Stimulated activated CD8-positive, alpha-beta memory T cell treated with anti-CD3 and anti-CD28 coated beads, Interleukin-4, amount 100 ng/mL, for 4 hours (primary cell): ENCODE measurements around the gene HPGD.

Experiments used
- DNase-seq, 2 donors: peaks; one replicate each; pipeline ENCODE4 v3.0.0-alpha.2; 2020; ENCODE audit warnings: low read depth in 2 of 2, low spot score in 1 of 2

HPGD gene

DNA sequence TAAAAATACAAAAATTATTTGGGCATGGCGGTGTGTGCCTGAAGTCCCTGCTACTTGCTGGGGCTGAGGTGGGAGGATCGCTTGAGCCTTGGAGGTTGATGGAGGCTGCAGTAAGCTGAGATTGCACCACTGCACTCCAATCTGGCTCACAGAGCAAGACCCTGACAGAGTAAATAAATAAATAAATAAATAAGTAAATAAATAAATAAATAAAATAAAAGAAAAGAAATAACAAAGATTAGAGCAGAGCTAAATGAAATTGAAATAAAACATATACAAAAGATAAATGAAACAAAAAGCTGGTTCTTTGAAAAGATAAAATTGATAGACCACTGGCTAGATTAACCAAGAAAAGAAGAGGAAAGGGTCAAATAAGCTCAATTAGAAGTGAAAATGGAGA lies 43.1 kb downstream of the HPGD start:
- DNase-seq, result no peak

DNA sequence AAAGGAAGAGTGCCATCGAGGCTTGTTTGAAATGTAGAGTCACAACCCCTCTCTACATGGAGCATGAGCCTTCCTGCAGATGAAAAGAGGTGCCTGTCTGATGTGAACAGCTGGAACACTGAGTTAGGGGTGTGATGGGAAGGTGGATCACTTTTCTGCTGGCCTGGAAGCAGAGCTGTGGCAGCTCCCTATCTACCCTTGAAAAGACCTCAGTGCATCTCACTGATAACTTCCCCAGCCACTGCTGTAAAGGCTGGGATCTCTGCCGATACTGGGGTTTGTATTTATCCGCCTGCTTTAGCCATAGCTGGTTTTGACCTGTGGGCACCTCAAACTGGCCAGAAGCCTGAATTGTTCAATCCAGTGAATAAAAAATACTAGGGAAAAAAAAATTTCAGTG lies 46.8 kb downstream of the HPGD start:
- DNase-seq, result no peak

GRCh38 chr4:174474457-174475075 lies 47.7 kb downstream of the HPGD start:
- DNase-seq, result no peak

DNA sequence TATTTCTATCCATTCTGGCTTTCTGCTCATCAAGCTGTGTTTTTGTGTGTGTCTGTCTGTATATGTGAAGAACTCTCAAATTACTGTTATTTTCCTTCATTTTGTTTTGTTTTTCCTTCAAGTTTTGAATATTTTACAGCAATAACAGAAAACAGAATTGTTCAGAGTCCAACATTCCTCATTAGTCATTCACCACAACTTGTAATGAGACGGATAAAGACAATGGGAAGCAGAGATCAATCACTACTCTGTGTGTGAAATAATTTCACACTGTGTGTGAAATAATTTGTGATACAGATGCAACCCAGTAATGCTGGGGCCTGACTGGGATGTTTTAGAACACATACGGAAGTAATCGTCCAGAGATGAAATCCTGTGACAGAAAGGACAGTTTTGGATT lies 55.2 kb downstream of the HPGD start:
- DNase-seq, result no peak

- no peak for DNase-seq
Measured at GRCh38 chr4:174464949-174465348, 57.3 kb downstream of the HPGD start.

GRCh38 chr4:174461466-174462106 lies 60.7 kb downstream of the HPGD start:
- no peak for DNase-seq

GRCh38 chr4:174460684-174461083 lies 61.6 kb downstream of the HPGD start:
- DNase-seq, result no peak

- no peak for DNase-seq
Measured at GRCh38 chr4:174457468-174457867, 64.8 kb downstream of the HPGD start.

DNA sequence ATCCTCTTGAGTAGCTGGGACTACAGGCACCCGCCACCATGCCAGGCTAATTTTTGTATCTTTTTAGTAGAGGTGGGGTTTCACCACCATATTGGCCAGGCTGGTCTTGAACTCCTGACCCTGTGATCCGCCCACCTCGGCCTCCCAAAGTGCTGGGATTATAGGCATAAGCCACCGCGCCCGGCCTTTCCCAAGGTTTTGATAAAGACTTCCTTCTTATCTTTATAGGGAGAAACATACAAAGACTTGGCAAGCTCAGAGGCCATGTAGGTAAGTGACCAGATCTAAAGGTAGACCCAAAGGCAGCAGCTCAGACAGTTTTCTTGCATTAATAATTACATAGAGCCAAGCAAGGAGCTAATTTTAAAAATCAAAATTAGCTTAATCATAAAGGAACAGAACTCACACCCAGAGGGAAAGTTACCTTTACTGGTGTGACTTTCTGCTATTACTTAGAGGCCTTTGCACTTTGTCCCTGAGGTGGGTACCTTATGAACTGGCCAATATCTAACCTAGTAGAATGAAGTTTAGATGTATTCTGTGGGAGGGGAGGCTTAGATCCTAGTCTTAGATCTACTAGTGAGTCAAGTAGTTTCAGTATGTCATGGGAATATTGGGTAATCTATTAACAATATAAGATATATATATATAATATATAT lies 67.3 kb downstream of the HPGD start:
- DNase-seq, result no peak

DNA sequence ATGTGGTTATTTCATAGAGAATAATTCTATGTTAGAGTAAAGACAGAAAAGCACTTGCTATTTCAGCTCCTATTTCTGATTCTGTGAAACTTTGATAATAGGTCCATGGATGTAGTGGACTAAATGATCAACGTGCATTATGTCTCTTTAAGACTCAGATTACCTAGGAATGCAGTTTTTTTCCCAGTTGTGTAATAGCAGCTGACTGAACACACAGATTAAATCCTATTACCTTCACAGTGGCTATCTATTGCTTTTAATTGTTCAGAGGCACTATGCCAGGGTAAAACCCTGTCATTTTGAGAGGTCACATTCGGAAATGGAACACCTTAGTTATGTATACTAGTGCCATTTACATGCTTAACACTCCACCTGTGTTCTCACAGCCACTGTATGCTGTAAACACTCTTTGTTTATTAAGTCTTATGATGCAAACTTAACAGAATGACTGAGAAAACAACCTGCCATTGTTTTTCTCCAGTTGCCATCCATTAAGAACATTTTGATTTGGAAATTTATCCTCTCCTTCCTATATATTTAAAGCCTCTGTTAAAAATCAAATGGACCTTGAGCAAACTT lies 70.5 kb downstream of the HPGD start:
- DNase-seq, result no peak

GRCh38 chr4:174450786-174451125 lies 71.5 kb downstream of the HPGD start:
- no peak for DNase-seq

- DNase-seq, result no peak
Measured at GRCh38 chr4:174449944-174450785, 72.1 kb downstream of the HPGD start.

DNA sequence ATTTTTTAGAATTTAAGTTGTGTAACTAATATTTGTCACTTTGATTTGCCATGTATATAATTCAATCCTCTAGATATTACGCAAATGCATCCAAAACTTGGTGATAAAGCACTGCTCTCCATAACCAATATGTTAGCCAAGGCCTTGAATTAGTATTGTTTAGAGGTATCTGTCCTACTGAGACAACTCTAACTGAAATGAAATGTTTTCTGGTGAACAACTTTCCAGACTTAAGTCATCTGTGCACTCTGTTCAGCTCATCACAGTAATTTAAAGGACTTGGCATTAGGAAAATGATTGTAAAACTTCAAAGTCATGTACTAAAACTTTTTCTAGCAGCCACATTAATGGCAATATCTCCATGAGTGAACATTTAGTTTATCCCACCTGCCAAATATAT lies 73.1 kb downstream of the HPGD start:
- DNase-seq, result no peak

DNA sequence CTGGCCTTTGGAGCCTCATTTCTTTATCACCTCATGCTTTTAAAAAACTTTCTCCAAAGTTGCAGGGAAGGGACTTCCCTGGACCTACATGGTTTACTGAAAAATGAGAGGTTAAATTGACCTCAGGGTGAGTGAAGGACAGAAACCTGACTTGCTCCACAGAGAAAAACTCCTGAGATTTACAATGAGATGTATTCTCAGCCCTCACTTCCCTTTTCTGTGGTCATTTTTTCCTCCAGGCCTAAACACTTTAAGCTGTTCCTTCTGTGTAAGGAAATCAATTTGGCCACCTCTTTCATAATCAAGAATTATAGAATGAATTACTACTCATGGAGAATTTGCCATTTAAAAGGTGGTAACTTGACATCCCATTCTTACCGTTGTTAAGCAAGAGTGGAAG lies 77.9 kb downstream of the HPGD start:
- DNase-seq, result no peak
